ENCODE results near the gene RNF150.

GRCh38 chr4:140904904-140905303 lies 228.4 kb downstream of the RNF150 start:
- no peak for TF ChIP-seq CTCF (IDR thresholded peaks at IDR 0.05)
- no peak for TF ChIP-seq POLR2A (IDR thresholded peaks at IDR 0.05)

Data from adrenal gland (tissue), 5 donors.